ENCODE measurements around the gene BEST4. TPM values are rescaled to one million over a fixed set of nuclear protein-coding genes. Genes with fewer than 3 reads are reported as not detected.

The BEST4 gene
- total and polyA plus RNA-seq, 2 of the 13 experiments (the other 11 are each of a cell fraction or from before 2014, with no cell fraction given): 0.77 to 1.4 TPM

DNA sequence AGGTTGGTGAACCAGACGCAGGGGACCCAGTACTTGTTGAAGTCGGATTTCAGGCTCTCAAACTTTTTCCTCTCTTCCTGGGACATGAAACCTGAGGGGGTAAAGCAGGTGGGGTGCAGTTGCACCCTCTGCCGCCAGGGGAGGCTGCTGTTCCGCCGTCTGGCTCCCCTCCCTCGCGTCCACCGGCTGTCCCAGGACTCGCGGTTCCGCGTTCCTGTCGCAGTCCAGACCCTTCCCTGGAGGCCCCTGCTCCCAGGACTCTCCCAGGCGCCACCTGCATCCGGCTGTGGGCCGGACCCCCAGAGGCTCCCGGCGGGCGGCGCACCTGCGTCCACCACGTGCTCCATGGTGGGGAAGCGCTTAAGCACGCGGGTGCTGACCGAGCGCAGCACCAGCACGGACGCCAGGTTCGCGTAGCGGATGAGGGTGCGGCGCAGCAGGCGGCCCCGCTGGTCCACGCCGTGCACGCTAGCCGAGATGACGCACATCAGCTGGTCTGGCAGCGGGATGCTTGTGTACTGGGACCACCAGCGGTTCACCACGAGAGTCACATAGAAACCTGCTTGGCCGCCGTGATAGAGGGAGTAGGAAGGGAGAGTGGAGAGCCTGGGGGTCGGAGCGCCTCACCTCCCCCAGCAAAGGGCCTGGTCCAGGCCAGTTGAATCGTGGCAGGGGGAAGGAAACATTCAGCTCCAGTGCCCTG is 1.7 kb downstream of the BEST4 start (continued):
- no peak for TF ChIP-seq HDAC6 (IDR thresholded peaks at IDR 0.05; ENCODE audit: low read depth, low read length)
- TF ChIP-seq, protein P1, sequence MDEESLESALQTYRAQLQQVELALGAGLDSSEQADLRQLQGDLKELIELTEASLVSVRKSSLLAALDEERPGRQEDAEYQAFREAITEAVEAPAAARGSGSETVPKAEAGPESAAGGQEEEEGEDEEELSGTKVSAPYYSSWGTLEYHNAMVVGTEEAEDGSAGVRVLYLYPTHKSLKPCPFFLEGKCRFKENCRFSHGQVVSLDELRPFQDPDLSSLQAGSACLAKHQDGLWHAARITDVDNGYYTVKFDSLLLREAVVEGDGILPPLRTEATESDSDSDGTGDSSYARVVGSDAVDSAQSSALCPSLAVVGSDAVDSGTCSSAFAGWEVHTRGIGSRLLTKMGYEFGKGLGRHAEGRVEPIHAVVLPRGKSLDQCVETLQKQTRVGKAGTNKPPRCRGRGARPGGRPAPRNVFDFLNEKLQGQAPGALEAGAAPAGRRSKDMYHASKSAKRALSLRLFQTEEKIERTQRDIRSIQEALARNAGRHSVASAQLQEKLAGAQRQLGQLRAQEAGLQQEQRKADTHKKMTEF (CRISPR knock-in tag; IDR thresholded peaks at IDR 0.05): peak; percentile 72; the same call in 1 of the 2 replicates
- no peak for TF ChIP-seq BRCA1 (CRISPR knock-in tag; IDR thresholded peaks at IDR 0.05)
- TF ChIP-seq, protein P2, sequence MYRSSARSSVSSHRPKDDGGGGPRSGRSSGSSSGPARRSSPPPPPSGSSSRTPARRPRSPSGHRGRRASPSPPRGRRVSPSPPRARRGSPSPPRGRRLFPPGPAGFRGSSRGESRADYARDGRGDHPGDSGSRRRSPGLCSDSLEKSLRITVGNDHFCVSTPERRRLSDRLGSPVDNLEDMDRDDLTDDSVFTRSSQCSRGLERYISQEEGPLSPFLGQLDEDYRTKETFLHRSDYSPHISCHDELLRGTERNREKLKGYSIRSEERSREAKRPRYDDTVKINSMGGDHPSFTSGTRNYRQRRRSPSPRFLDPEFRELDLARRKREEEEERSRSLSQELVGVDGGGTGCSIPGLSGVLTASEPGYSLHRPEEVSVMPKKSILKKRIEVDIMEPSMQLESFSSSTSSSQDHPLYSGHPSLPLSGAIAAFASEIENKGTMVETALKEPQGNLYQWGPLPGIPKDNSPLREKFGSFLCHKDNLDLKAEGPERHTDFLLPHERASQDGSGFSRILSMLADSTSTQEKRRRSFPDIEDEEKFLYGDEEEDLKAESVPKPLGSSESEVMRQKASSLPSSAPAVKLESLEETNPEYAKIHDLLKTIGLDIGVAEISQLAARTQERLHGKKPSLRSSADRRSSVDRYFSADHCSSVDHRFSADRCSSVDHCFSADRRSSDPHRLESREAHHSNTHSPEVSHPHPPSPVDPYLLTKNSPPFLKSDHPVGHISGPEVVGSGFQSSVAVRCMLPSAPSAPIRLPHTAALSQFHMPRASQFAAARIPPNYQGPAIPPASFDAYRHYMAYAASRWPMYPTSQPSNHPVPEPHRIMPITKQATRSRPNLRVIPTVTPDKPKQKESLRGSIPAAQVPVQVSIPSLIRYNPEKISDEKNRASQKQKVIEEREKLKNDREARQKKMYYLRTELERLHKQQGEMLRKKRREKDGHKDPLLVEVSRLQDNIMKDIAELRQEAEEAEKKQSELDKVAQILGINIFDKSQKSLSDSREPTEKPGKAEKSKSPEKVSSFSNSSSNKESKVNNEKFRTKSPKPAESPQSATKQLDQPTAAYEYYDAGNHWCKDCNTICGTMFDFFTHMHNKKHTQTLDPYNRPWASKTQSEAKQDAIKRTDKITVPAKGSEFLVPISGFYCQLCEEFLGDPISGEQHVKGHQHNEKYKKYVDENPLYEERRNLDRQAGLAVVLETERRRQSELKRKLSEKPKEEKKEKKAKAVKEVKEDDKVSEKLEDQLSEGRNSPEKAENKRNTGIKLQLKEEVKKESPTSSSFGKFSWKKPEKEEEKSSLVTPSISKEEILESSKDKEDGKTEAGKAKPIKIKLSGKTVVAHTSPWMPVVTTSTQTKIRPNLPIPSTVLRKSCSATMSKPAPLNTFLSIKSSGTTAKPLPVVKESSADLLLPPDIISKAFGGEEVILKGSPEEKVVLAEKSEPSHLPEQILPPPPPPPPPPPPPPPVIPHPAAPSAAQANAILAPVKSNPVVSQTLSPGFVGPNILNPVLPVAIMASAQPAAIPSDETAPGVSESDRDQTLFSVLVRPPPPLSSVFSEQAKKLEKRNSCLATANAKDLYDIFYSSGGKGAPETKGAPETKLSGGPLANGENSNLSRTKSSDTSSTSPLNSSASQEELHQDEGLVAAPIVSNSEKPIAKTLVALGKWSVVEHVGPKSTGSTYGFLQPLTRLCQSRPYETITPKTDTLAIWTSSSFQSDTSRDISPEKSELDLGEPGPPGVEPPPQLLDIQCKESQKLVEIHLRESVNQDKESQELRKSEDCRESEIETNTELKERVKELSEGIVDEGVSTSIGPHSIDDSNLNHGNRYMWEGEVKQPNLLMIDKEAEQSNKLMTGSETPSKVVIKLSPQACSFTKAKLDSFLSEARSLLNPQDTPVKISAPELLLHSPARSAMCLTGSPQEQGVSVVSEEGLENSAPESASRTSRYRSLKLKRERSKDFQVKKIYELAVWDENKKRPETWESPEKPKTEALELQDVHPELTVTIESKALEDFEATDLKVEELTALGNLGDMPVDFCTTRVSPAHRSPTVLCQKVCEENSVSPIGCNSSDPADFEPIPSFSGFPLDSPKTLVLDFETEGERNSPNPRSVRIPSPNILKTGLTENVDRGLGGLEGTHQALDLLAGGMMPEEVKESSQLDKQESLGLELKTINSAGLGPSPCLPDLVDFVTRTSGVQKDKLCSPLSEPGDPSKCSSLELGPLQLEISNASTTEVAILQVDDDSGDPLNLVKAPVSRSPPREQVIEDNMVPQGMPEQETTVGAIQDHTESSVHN (CRISPR knock-in tag; IDR thresholded peaks at IDR 0.05): no peak
- TF ChIP-seq, protein P3, sequence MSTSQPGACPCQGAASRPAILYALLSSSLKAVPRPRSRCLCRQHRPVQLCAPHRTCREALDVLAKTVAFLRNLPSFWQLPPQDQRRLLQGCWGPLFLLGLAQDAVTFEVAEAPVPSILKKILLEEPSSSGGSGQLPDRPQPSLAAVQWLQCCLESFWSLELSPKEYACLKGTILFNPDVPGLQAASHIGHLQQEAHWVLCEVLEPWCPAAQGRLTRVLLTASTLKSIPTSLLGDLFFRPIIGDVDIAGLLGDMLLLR (CRISPR knock-in tag; IDR thresholded peaks at IDR 0.05): peak; percentile 80; the same call in 1 of the 2 replicates
- no peak for TF ChIP-seq ZNF550 (CRISPR knock-in tag; IDR thresholded peaks at IDR 0.05; ENCODE audit: borderline replicate concordance)
- TF ChIP-seq ZNF777 (CRISPR knock-in tag; IDR thresholded peaks at IDR 0.05): no peak
- TF ChIP-seq LCORL (IDR thresholded peaks at IDR 0.05): no peak
- peak; percentile 74 for TF ChIP-seq LCORL (CRISPR knock-in tag; IDR thresholded peaks at IDR 0.05)
- TF ChIP-seq, protein P4, sequence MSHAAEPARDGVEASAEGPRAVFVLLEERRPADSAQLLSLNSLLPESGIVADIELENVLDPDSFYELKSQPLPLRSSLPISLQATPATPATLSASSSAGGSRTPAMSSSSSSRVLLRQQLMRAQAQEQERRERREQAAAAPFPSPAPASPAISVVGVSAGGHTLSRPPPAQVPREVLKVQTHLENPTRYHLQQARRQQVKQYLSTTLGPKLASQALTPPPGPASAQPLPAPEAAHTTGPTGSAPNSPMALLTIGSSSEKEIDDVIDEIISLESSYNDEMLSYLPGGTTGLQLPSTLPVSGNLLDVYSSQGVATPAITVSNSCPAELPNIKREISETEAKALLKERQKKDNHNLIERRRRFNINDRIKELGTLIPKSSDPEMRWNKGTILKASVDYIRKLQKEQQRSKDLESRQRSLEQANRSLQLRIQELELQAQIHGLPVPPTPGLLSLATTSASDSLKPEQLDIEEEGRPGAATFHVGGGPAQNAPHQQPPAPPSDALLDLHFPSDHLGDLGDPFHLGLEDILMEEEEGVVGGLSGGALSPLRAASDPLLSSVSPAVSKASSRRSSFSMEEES (CRISPR knock-in tag; IDR thresholded peaks at IDR 0.05): 0 out of 2 replicates have a peak, but pooled peaks have one; percentile 29
- TF ChIP-seq NONO (IDR thresholded peaks at IDR 0.05): no peak
- TF ChIP-seq NONO (CRISPR knock-in tag; conservative IDR thresholded peaks at IDR 0.05): no peak; the same call in 1 of the 2 replicates
- TF ChIP-seq DNMT1 (CRISPR knock-in tag; IDR thresholded peaks at IDR 0.05): no peak
- TF ChIP-seq, protein P5, sequence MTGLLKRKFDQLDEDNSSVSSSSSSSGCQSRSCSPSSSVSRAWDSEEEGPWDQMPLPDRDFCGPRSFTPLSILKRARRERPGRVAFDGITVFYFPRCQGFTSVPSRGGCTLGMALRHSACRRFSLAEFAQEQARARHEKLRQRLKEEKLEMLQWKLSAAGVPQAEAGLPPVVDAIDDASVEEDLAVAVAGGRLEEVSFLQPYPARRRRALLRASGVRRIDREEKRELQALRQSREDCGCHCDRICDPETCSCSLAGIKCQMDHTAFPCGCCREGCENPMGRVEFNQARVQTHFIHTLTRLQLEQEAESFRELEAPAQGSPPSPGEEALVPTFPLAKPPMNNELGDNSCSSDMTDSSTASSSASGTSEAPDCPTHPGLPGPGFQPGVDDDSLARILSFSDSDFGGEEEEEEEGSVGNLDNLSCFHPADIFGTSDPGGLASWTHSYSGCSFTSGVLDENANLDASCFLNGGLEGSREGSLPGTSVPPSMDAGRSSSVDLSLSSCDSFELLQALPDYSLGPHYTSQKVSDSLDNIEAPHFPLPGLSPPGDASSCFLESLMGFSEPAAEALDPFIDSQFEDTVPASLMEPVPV (CRISPR knock-in tag; IDR thresholded peaks at IDR 0.05): 0 out of 2 replicates have a peak, but pooled peaks have one; percentile 31
- no peak for TF ChIP-seq ZNF264 (CRISPR knock-in tag; IDR thresholded peaks at IDR 0.05)
- no peak; a peak in 1 of 4 replicates for TF ChIP-seq POLR2A (IDR thresholded peaks at IDR 0.05; ENCODE audit: insufficient read depth in 1 of 2, low read depth in 2 of 2, low read length in 2 of 2)
- TF ChIP-seq NR2F6 (IDR thresholded peaks at IDR 0.05): no peak
- TF ChIP-seq NR2F6 (CRISPR knock-in tag; IDR thresholded peaks at IDR 0.05): peak; percentile 31; the same call in 1 of the 2 replicates

All from HepG2 (cell line).